Type B pancreatic cell (in vitro differentiated cells): Measurements from ENCODE around the gene KCP. TPM values are rescaled to one million over a fixed set of nuclear protein-coding genes. Genes with fewer than 3 reads are reported as not detected.

Experiments
- DNase-seq: peaks from one replicate; pipeline ENCODE4 v3.0.0; 2021; ENCODE audit warnings: mixed read lengths; ENCODE audit not compliant: unreplicated experiment; ENCODE audit errors: extremely low spot score
- H3K27ac Mint-ChIP-seq: 2 replicates; pipeline ENCODE4 v1.8.0; 2021; ENCODE audit warnings: mild to moderate bottlenecking, mixed read lengths
- H3K27me3 Mint-ChIP-seq: 2 replicates; pipeline ENCODE4 v1.8.0; 2021; ENCODE audit warnings: mixed read lengths
- H3K36me3 Mint-ChIP-seq: 2 replicates; pipeline ENCODE4 v1.8.0; 2021; ENCODE audit warnings: mixed read lengths
- H3K4me1 Mint-ChIP-seq: one replicate; pipeline ENCODE4 v1.8.0; 2021; ENCODE audit warnings: mixed read lengths; ENCODE audit not compliant: unreplicated experiment
- H3K4me3 Mint-ChIP-seq: 2 replicates; pipeline ENCODE4 v1.8.0; 2021; ENCODE audit warnings: mild to moderate bottlenecking, mixed read lengths
- H3K9me3 Mint-ChIP-seq: 2 replicates; pipeline ENCODE4 v1.8.0; 2021; ENCODE audit warnings: mixed read lengths
- total RNA-seq: library from RNA; stranded (reverse); gene quantifications from 2 replicates; pipeline ENCODE4 v1.2.1, GENCODE V29; 2021; ENCODE audit warnings: low replicate concordance
- TF ChIP-seq, protein P1 (sequence below): fragments of 200-600 bp; sonication (generic); conservative IDR thresholded peaks from 2 replicates; pipeline ENCODE4 v1.5.0; 2021; ENCODE audit warnings: antibody characterized with exemption, mild to moderate bottlenecking

KCP gene
- total RNA-seq, 1 donor from 2014 or later, result 4.2 TPM

DNA sequence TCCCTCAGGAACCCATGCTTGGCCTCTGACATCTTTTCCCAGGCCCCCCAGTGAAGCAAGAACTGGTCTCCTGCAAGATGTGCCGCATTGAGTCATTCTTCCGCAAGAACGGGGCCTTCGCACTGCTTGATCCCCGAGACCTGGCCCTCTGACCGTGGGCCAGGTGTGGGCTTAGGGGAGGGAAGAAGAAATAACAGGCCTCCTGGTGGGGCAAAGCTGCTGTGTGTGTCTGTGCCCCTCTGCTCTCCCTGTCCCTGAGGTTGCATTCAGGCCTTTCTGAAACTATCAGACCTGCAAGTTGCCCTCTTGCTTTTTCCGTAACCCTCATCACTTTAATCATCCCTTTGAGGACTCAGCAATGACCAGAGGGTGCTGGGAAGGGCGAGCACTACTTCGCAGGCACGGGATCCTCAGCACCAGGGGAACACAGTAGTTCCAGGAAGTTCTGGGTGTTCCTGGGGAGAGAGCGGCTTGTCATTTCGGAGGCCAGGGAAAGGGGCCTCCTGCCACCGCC lies 41.8 kb downstream of the KCP start:
- Mint-ChIP-seq H3K4me1 (peaks cover 38% of the 10 kb centered on the region), H3K36me3 (peaks cover 17% of the 10 kb centered on the region), H3K4me3 (peak overlapping the region; percentile 65), H3K9me3 (no peaks in the 10 kb centered on the region), H3K27me3 (peaks cover 36% of the 10 kb centered on the region), H3K27ac (no peak overlapping the region)
- DNase-seq, result no peak
- TF ChIP-seq, protein P1, sequence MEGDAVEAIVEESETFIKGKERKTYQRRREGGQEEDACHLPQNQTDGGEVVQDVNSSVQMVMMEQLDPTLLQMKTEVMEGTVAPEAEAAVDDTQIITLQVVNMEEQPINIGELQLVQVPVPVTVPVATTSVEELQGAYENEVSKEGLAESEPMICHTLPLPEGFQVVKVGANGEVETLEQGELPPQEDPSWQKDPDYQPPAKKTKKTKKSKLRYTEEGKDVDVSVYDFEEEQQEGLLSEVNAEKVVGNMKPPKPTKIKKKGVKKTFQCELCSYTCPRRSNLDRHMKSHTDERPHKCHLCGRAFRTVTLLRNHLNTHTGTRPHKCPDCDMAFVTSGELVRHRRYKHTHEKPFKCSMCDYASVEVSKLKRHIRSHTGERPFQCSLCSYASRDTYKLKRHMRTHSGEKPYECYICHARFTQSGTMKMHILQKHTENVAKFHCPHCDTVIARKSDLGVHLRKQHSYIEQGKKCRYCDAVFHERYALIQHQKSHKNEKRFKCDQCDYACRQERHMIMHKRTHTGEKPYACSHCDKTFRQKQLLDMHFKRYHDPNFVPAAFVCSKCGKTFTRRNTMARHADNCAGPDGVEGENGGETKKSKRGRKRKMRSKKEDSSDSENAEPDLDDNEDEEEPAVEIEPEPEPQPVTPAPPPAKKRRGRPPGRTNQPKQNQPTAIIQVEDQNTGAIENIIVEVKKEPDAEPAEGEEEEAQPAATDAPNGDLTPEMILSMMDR, result no peak

DNA sequence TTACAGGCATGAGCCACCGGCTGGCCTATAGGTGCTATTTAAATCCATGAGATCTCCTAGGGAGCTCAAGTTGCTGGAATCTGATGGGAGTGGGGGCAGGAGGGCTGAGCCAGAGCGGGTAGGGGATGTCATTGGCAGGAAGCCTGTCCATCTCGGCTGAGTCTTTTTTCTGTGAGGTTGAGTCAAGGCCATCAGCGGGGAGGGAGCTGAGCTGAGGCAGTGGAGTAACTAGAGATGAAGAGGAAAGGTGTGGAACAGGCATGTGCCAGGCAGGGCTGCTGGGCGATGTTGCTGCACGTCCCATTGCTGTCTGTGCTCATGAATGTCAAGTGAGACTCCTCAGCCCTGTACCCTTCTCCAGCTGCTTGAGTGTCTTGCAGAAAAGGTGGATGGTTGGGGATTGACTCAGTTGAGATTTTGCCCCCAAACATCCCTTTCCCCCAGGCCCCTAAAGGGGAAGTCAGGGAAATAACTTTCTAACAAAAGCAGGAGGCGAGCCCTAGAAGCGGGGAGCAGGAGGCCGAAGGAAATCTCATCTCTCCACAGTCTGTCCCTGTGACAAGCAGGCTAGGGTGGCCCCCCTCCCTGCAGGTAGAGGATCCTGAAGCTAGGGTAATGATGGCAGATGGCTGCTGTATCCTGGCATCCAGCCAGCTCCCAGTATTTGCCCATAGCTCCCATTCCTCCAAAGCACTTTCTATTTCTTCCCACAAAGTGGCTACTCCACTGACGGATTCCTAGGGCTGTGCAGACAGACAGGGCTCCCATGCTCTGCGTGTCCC lies 42.5 kb downstream of the KCP start:
- H3K4me3 Mint-ChIP-seq, result peak overlapping the region; percentile 65
- TF ChIP-seq, protein P1, result no peak
- no peak for DNase-seq
- H3K27me3 Mint-ChIP-seq, result peaks cover 36% of the 10 kb centered on the region
- H3K4me1 Mint-ChIP-seq, result peaks cover 40% of the 10 kb centered on the region
- no peaks in the 10 kb centered on the region for H3K9me3 Mint-ChIP-seq
- H3K27ac Mint-ChIP-seq, result peak overlapping the region; percentile 17
- peaks cover 17% of the 10 kb centered on the region for H3K36me3 Mint-ChIP-seq

DNA sequence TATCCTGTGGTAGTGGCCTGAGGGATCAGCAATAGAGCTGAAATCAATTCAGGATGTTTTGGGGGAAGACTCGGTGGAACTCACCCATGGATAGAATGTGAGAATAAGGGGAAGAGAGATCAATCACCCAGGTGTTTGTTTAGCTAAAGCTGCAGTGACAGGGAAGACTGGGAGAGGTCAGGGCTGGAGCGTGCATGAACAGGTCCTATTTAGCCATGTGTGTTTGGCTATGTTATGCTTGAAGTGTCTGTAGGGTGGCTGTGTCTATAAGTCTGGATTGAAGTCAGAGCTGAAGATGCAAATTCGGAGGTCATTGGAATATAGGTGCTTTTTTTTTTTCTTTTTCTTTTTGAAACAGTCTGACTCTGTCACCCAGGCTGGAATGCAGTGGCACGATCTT lies 43.3 kb downstream of the KCP start:
- H3K4me3 Mint-ChIP-seq, result peak overlapping the region; percentile 40
- TF ChIP-seq, protein P1, result no peak
- peaks cover 43% of the 10 kb centered on the region for H3K4me1 Mint-ChIP-seq
- H3K27me3 Mint-ChIP-seq, result peaks cover 35% of the 10 kb centered on the region
- DNase-seq, result no peak
- no peaks in the 10 kb centered on the region for H3K9me3 Mint-ChIP-seq
- peaks cover 17% of the 10 kb centered on the region for H3K36me3 Mint-ChIP-seq
- peak overlapping the region; percentile 4 for H3K27ac Mint-ChIP-seq

- TF ChIP-seq, protein P1, result no peak
- Mint-ChIP-seq H3K9me3 (no peaks in the 10 kb centered on the region), H3K27me3 (peaks cover 27% of the 10 kb centered on the region), H3K4me1 (peaks cover 45% of the 10 kb centered on the region), H3K27ac (no peak overlapping the region), H3K4me3 (peak overlapping the region; percentile 59), H3K36me3 (peaks cover 17% of the 10 kb centered on the region)
- no peak for DNase-seq
Observed at GRCh38 chr7:128865996-128866877, 44.3 kb downstream of the KCP start.

DNA sequence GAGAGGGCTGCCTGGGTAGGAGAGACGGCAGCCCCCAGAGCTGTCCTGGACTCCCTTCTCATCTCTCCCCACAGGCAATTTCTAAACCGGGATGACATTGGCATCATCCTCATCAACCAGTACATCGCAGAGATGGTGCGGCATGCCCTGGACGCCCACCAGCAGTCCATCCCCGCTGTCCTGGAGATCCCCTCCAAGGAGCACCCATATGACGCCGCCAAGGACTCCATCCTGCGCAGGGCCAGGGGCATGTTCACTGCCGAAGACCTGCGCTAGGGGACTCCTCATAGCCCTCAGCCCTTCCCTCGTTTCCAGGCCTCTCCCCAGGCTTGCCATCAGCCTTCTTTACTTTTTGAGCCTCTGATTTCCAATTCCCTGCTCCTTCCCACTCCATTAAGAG lies 45.2 kb downstream of the KCP start:
- peaks cover 17% of the 10 kb centered on the region for H3K36me3 Mint-ChIP-seq
- peaks cover 54% of the 10 kb centered on the region for H3K4me1 Mint-ChIP-seq
- TF ChIP-seq, protein P1, result no peak
- H3K9me3 Mint-ChIP-seq, result no peaks in the 10 kb centered on the region
- H3K4me3 Mint-ChIP-seq, result peak overlapping the region; percentile 59
- DNase-seq, result no peak
- H3K27me3 Mint-ChIP-seq, result peaks cover 22% of the 10 kb centered on the region
- no peak overlapping the region for H3K27ac Mint-ChIP-seq
